ENCODE data around the gene TEX35.
"Not testable (repeated sequence)": the region's sequence is repeated elsewhere in the genome, so short reads cannot be mapped to it uniquely, and the experiment has no call there.

TEX35 gene

GRCh38 chr1:178548108-178548507 lies 35.2 kb downstream of the TEX35 start:
- Histone ChIP-seq H3K4me3 (no peak overlapping the region), H3K27ac (no peak overlapping the region)
- peak; percentile 36 for DNase-seq (ENCODE audit: low spot score)
- no peak for TF ChIP-seq CTCF (IDR thresholded peaks at IDR 0.05)

DNA sequence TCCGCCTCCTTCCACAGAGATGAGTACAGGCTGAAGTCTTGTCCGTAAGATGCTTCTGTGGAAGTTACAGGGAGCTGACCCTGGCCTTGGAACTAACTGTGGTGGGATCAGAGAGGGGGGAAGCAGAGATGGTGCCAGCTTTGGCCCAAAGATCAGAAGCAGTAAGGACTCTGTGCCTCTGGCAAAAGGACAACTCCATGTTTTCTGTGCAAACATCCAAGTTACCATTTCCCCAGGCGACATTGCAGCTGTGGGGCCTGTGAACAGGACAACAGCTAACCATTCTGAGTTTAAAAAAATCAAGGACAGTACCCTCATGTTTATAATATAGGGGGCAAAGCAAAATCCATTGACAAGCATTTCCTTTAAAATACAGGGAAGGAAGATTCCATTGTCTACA lies 38.4 kb downstream of the TEX35 start:
- no peak overlapping the region for H3K4me3 ChIP-seq
- H3K27ac ChIP-seq = no peak overlapping the region
- no peak for TF ChIP-seq CTCF (IDR thresholded peaks at IDR 0.05)
- DNase-seq (ENCODE audit: low spot score) = no peak

DNA sequence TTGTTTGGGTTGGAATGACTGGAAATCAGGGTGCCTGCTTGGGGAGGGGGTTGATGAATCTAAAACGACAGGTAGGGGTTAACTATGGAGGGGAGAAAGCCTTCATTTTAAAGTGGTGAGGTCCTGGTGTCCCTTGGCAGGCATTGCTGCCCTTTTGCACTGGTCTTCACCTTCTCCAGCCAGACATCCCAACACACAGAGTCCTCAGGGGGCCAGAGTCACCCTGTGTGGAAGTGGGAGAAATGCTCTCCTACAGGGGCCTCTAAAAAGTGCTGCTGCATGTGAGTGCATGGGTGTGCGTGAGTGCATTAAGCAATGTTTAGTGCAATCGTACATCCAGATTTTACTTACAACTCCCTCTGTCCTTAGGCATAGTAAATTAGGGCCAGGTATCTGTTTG lies 39.0 kb downstream of the TEX35 start:
- no peak for TF ChIP-seq CTCF (IDR thresholded peaks at IDR 0.05)
- DNase-seq (ENCODE audit: low spot score) = peak; percentile 9
- Histone ChIP-seq H3K27ac (no peak overlapping the region), H3K4me3 (no peak overlapping the region)

- Histone ChIP-seq H3K4me3 (no peak overlapping the region), H3K27ac (no peak overlapping the region)
- peak; percentile 19 for DNase-seq (ENCODE audit: low spot score)
- TF ChIP-seq CTCF (IDR thresholded peaks at IDR 0.05) = no peak
Measured at GRCh38 chr1:178552856-178553255, 39.9 kb downstream of the TEX35 start.

GRCh38 chr1:178554351-178554750 lies 41.4 kb downstream of the TEX35 start:
- H3K27ac ChIP-seq; DNase-seq (ENCODE audit: low spot score); H3K4me3 ChIP-seq: not testable (repeated sequence)

DNA sequence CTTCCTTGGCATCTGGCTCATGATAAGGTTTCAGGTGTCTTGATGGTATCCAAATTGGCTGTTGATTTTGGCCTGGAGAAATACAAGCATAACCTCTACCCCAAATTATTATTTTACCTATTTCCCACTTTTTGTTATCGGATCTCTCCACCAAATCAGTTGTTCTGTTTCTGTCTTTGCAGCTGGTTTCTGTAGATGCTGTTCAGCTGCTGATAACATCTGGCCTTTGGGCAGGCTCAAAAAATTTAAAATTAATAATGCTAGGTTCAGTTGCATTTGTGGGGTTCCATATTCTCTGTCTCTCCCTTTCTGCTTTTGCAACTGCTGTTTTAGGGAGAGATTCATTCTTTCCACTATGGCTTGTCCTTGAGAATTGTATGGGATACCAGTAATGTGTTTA lies 42.7 kb downstream of the TEX35 start:
- not testable (repeated sequence) for H3K4me3 ChIP-seq, H3K27ac ChIP-seq

DNA sequence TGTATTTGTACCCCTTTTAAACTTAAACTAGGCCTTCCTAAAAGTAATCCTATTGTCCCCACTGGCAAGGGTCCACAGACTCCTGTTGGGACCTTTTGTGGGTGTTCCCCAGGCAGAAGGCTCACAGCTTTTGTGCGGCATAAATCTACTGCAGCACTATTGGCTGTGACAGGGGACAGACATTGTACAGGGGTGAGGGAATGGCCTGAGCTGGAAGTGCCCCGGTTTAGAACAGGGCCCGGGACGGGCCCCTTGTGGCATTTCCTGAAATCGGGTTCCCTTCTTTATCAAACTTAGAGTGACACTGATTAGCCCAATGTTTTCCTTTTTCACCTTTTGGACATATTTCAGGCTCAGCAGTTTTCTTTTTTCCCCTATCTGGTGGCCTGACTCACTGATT lies 45.9 kb downstream of the TEX35 start:
- peak; percentile 38 for DNase-seq (ENCODE audit: low spot score)
- H3K4me3 ChIP-seq, H3K27ac ChIP-seq: not testable (repeated sequence)

More for the DNA sequence above, 42.7 kb downstream of the TEX35 start:
- DNase-seq (ENCODE audit: low spot score) = not testable (repeated sequence)

DNA sequence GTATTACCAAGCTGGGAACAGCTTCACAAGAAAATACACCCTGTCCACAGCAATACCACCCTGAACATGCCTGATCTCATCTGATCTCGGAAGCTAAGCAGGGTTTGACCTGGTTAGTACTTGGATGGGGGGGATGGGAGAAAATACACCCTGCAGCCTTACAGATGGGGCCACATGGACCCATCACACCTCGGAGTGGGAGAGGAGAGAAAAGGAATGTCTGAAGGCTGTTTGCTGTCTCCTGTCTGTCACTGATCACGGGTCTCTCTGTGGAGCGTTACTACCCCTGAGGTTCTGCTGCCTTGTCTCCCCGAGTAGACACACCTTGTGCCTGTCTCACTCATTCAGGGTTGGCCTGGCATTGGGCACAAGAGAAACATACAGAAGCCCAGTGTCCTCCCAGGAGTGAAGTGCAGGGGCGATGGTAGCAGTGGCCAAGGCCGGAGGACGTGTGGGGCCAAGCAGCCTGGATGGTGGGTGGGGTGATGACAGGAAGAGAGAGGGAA lies 48.0 kb downstream of the TEX35 start:
- Histone ChIP-seq H3K27ac (no peak overlapping the region), H3K4me3 (no peak overlapping the region)
- DNase-seq (ENCODE audit: low spot score) = peak; percentile 50
- no peak for TF ChIP-seq CTCF (IDR thresholded peaks at IDR 0.05)

Measured in coronary artery (tissue), 2 donors.